ENCODE measurements around the gene KIFC1. TPM values are rescaled to one million over a fixed set of nuclear protein-coding genes. Genes with fewer than 3 reads are reported as not detected.
"Not testable (repeated sequence)": the region's sequence is repeated elsewhere in the genome, so short reads cannot be mapped to it uniquely, and the experiment has no call there.

KIFC1 gene
- total and polyA plus RNA-seq, 2 donors (not counting 1 experiment from before 2014, with no cell fraction given): 0.79 to 1.0 TPM

- H3K9me3 Mint-ChIP-seq (ENCODE audit: insufficient read depth): no peaks in the 10 kb centered on the region
- Histone ChIP-seq H3K9me3 (ENCODE audit: control extremely low read depth in 1 of 3, control insufficient read depth in 2 of 3, insufficient read depth in 1 of 3, low read length in 2 of 3) (no peaks in the 10 kb centered on the region), H3K27me3 (replicated peaks in 1 of 4; ENCODE audit: control extremely low read depth in 1 of 4, control insufficient read depth in 3 of 4, insufficient read depth in 4 of 4, low read length in 3 of 4) (peaks cover 0 to 2% (median 0%) of the 10 kb centered on the region in 4 experiments), H3K9ac (ENCODE audit: low read length) (no peak overlapping the region), H3K27ac (ENCODE audit: low read length in 2 of 2) (no peak overlapping the region), H4K20me1 (ENCODE audit: control insufficient read depth, insufficient read depth, low read length, poor library complexity, severe bottlenecking) (no peaks in the 10 kb centered on the region), H3K79me2 (ENCODE audit: control insufficient read depth, insufficient read depth, low read length) (no peaks in the 10 kb centered on the region), H3K4me2 (replicated peaks; ENCODE audit: low read depth, low read length, poor library complexity, severe bottlenecking) (no peak overlapping the region), H3K36me3 (replicated peaks in 1 of 2; ENCODE audit: control extremely low read depth in 1 of 2, control insufficient read depth in 1 of 2, extremely low read depth in 1 of 2, insufficient read depth in 2 of 2, low read length in 1 of 2) (no peaks in the 10 kb centered on the region), H2AFZ (ENCODE audit: insufficient read depth, low read depth, low read length, poor library complexity, severe bottlenecking) (no peak overlapping the region), H3K4me1 (ENCODE audit: control insufficient read depth in 2 of 2, insufficient read depth in 2 of 2, low read length in 2 of 2) (no peaks in the 10 kb centered on the region), H3K4me3 (ENCODE audit: control extremely low read depth in 1 of 5, extremely low read depth in 1 of 5, insufficient read depth in 1 of 5, low read depth in 2 of 5, low read length in 4 of 5) (no peak overlapping the region)
- H3K4me1 Mint-ChIP-seq: no peaks in the 10 kb centered on the region
- peaks cover 8% of the 10 kb centered on the region for H3K27me3 Mint-ChIP-seq
- DNase-seq: no peak
- intact Hi-C loops (cut with micrococcal nuclease): no loop called here
- H3K27ac Mint-ChIP-seq: no peak overlapping the region
- no peak for ATAC-seq (ENCODE audit: low read depth)
- TF ChIP-seq CTCF (IDR thresholded peaks at IDR 0.05) (no peak), EZH2 (IDR thresholded peaks at IDR 0.05; ENCODE audit: borderline replicate concordance, insufficient read depth, low read depth, low read length, poor library complexity, severe bottlenecking) (no peak)
- no peak overlapping the region for H3K4me3 Mint-ChIP-seq
- CTCF ChIA-PET: interaction anchor here (1.0 kb wide), 1 partner anchor 20 kb away, joined by 3 read pairs; no protein-coding TSS in a partner anchor
- POLR2A ChIA-PET: no interaction called here
Observed at GRCh38 chr6:33359331-33359730, 32.3 kb upstream of the KIFC1 start.

- POLR2A ChIA-PET: interaction anchor here (0.6 kb wide), 1 partner anchor 31 kb away, joined by 3 read pairs; no protein-coding TSS in a partner anchor
- H2AFZ ChIP-seq (ENCODE audit: insufficient read depth, low read depth, low read length, poor library complexity, severe bottlenecking); CTCF ChIA-PET; H3K36me3 ChIP-seq (replicated peaks in 1 of 2; ENCODE audit: control extremely low read depth in 1 of 2, control insufficient read depth in 1 of 2, extremely low read depth in 1 of 2, insufficient read depth in 2 of 2, low read length in 1 of 2); DNase-seq; H3K4me1 Mint-ChIP-seq; H3K4me1 ChIP-seq (ENCODE audit: control insufficient read depth in 2 of 2, insufficient read depth in 2 of 2, low read length in 2 of 2); ATAC-seq (ENCODE audit: low read depth); H3K79me2 ChIP-seq (ENCODE audit: control insufficient read depth, insufficient read depth, low read length); H3K9me3 ChIP-seq (ENCODE audit: control extremely low read depth in 1 of 3, control insufficient read depth in 2 of 3, insufficient read depth in 1 of 3, low read length in 2 of 3); H3K27me3 ChIP-seq (replicated peaks in 1 of 4; ENCODE audit: control extremely low read depth in 1 of 4, control insufficient read depth in 3 of 4, insufficient read depth in 4 of 4, low read length in 3 of 4); H3K27ac Mint-ChIP-seq; H3K27ac ChIP-seq (ENCODE audit: low read length in 2 of 2); H3K9me3 Mint-ChIP-seq (ENCODE audit: insufficient read depth); H3K27me3 Mint-ChIP-seq; H3K4me3 ChIP-seq (ENCODE audit: control extremely low read depth in 1 of 5, extremely low read depth in 1 of 5, insufficient read depth in 1 of 5, low read depth in 2 of 5, low read length in 4 of 5); intact Hi-C loops (cut with micrococcal nuclease); H3K4me3 Mint-ChIP-seq; H3K4me2 ChIP-seq (replicated peaks; ENCODE audit: low read depth, low read length, poor library complexity, severe bottlenecking); H3K9ac ChIP-seq (ENCODE audit: low read length); H4K20me1 ChIP-seq (ENCODE audit: control insufficient read depth, insufficient read depth, low read length, poor library complexity, severe bottlenecking): not testable (repeated sequence)
- 97% methylated on average over 6 of the region's 12 CpGs for WGBS (ENCODE audit: insufficient coverage)
Observed at GRCh38 chr6:33363486-33363885, 28.1 kb upstream of the KIFC1 start.

GRCh38 chr6:33364475-33365205 is 27.0 kb upstream of the KIFC1 start:
- H3K27me3 ChIP-seq (replicated peaks in 1 of 4; ENCODE audit: control extremely low read depth in 1 of 4, control insufficient read depth in 3 of 4, insufficient read depth in 4 of 4, low read length in 3 of 4); H3K79me2 ChIP-seq (ENCODE audit: control insufficient read depth, insufficient read depth, low read length); H3K4me2 ChIP-seq (replicated peaks; ENCODE audit: low read depth, low read length, poor library complexity, severe bottlenecking); H3K9ac ChIP-seq (ENCODE audit: low read length); H3K27me3 Mint-ChIP-seq; H3K27ac Mint-ChIP-seq; DNase-seq; H4K20me1 ChIP-seq (ENCODE audit: control insufficient read depth, insufficient read depth, low read length, poor library complexity, severe bottlenecking); H3K36me3 ChIP-seq (replicated peaks in 1 of 2; ENCODE audit: control extremely low read depth in 1 of 2, control insufficient read depth in 1 of 2, extremely low read depth in 1 of 2, insufficient read depth in 2 of 2, low read length in 1 of 2); intact Hi-C loops (cut with micrococcal nuclease); H3K4me3 Mint-ChIP-seq; H3K4me1 Mint-ChIP-seq; H2AFZ ChIP-seq (ENCODE audit: insufficient read depth, low read depth, low read length, poor library complexity, severe bottlenecking); H3K9me3 ChIP-seq (ENCODE audit: control extremely low read depth in 1 of 3, control insufficient read depth in 2 of 3, insufficient read depth in 1 of 3, low read length in 2 of 3); H3K4me1 ChIP-seq (ENCODE audit: control insufficient read depth in 2 of 2, insufficient read depth in 2 of 2, low read length in 2 of 2); H3K9me3 Mint-ChIP-seq (ENCODE audit: insufficient read depth); ATAC-seq (ENCODE audit: low read depth); H3K4me3 ChIP-seq (ENCODE audit: control extremely low read depth in 1 of 5, extremely low read depth in 1 of 5, insufficient read depth in 1 of 5, low read depth in 2 of 5, low read length in 4 of 5); H3K27ac ChIP-seq (ENCODE audit: low read length in 2 of 2): not testable (repeated sequence)
- POLR2A ChIA-PET: interaction anchor here (0.6 kb wide), 1 partner anchor 224 kb away, joined by 3 read pairs; no protein-coding TSS in a partner anchor
- CTCF ChIA-PET: interaction anchor here (0.6 to 1.0 kb wide), 3 partner anchors 14 to 486 kb away, joined by 3 read pairs; no protein-coding TSS in a partner anchor
- WGBS (ENCODE audit: insufficient coverage): 19% methylated on average over 2 of the region's 8 CpGs

Data from B cell (primary cell).